Measurements from ENCODE around the gene LRRN3. TPM values are rescaled to one million over a fixed set of nuclear protein-coding genes. Genes with fewer than 3 reads are reported as not detected.

The LRRN3 gene
- total RNA-seq, 2 donors from 2014 or later: 1.6 to 3.0 TPM

DNA sequence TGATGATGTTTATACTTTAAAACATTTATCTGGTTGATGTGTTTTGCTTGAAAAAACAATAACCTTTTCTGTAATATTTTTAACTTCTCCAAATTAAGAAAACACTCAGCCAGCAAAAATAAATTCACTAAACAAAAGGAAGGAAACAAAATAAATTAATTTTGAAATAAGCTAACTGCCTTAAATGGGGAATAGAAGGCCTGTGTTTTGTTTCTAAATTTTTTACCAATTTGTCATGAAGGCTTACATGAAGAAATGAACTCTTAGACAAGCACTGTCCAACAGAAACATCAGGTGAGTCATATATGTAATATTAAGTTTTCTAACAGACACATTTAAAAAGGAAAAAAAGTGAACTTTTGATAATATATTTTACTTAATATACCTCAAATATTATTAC is 68.5 kb downstream of the LRRN3 start:
- TF ChIP-seq, protein P1, sequence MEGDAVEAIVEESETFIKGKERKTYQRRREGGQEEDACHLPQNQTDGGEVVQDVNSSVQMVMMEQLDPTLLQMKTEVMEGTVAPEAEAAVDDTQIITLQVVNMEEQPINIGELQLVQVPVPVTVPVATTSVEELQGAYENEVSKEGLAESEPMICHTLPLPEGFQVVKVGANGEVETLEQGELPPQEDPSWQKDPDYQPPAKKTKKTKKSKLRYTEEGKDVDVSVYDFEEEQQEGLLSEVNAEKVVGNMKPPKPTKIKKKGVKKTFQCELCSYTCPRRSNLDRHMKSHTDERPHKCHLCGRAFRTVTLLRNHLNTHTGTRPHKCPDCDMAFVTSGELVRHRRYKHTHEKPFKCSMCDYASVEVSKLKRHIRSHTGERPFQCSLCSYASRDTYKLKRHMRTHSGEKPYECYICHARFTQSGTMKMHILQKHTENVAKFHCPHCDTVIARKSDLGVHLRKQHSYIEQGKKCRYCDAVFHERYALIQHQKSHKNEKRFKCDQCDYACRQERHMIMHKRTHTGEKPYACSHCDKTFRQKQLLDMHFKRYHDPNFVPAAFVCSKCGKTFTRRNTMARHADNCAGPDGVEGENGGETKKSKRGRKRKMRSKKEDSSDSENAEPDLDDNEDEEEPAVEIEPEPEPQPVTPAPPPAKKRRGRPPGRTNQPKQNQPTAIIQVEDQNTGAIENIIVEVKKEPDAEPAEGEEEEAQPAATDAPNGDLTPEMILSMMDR (IDR thresholded peaks at IDR 0.05): no peak
- no peak for DNase-seq (ENCODE audit: low spot score)
- no peak for ATAC-seq (ENCODE audit: insufficient number of reproducible peaks, low FRiP score, low read depth)

DNA sequence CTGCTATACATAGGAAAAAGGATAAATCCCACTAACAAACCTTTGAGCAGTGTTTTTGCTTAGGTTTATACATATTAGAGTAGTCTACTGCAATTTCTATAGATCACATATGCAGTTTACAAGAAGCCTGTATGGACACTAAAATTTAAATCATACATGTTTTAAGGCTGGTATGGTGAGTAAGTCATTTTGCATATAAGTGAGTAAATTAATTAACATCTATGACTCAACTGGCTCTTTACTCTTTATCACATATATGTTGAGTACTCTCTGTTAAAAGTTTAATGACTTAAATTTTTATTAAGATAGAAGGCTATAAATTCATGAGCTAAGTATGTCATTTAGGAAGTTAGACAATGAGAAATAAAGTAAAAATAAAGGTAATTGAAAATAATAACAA is 69.4 kb downstream of the LRRN3 start:
- H3K27me3 ChIP-seq (replicated peaks; ENCODE audit: insufficient read depth): no peaks in the 10 kb centered on the region
- no peak overlapping the region for H3K27ac ChIP-seq
- no peaks in the 10 kb centered on the region for H3K36me3 ChIP-seq
- no peaks in the 10 kb centered on the region for H3K9me3 ChIP-seq
- peaks cover 5 to 16% of the 10 kb centered on the region in 2 donors for H3K4me1 ChIP-seq (ENCODE audit: control insufficient read depth in 1 of 2, low read depth in 2 of 2)
- TF ChIP-seq, protein P1 (IDR thresholded peaks at IDR 0.05): no peak
- no peak overlapping the region for H3K4me3 ChIP-seq
- DNase-seq (ENCODE audit: low spot score): no peak
- no peak for ATAC-seq (ENCODE audit: insufficient number of reproducible peaks, low FRiP score, low read depth)

More for the DNA sequence above, 68.5 kb downstream of the LRRN3 start:
- no peaks in the 10 kb centered on the region for H3K9me3 ChIP-seq
- H3K4me3 ChIP-seq: no peak overlapping the region
- H3K27me3 ChIP-seq (replicated peaks; ENCODE audit: insufficient read depth): no peaks in the 10 kb centered on the region
- H3K27ac ChIP-seq: peak overlapping the region; percentile 43 to 55
- no peaks in the 10 kb centered on the region for H3K36me3 ChIP-seq
- peaks cover 5 to 16% of the 10 kb centered on the region in 2 donors for H3K4me1 ChIP-seq (ENCODE audit: control insufficient read depth in 1 of 2, low read depth in 2 of 2)

DNA sequence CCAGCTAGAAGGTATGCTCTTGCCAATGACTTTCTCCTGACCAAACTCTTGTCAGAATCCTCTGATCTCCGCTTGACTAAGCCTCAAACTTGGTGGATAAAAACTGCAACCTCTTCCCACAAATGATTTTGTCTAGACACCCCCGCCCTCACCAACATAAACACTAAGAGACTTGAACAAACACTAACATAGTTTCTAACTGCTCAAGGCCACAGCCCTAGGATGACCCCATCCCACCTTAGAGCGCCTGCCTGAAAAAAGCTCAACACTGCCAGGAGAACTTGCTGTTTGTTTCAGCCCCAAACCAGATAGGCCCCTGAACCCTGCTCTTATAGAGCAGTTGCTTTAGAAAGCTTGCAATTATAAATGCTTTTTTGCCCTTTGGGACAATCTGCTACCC is 71.8 kb downstream of the LRRN3 start:
- Histone ChIP-seq H3K27ac (no peak overlapping the region), H3K36me3 (no peaks in the 10 kb centered on the region), H3K4me3 (no peak overlapping the region), H3K27me3 (replicated peaks; ENCODE audit: insufficient read depth) (no peaks in the 10 kb centered on the region), H3K9me3 (no peaks in the 10 kb centered on the region), H3K4me1 (ENCODE audit: control insufficient read depth in 1 of 2, low read depth in 2 of 2) (peaks cover 5 to 16% of the 10 kb centered on the region in 2 donors)
- TF ChIP-seq, protein P1 (IDR thresholded peaks at IDR 0.05): no peak
- DNase-seq (ENCODE audit: low spot score) (no peak), ATAC-seq (ENCODE audit: insufficient number of reproducible peaks, low FRiP score, low read depth) (no peak)

DNA sequence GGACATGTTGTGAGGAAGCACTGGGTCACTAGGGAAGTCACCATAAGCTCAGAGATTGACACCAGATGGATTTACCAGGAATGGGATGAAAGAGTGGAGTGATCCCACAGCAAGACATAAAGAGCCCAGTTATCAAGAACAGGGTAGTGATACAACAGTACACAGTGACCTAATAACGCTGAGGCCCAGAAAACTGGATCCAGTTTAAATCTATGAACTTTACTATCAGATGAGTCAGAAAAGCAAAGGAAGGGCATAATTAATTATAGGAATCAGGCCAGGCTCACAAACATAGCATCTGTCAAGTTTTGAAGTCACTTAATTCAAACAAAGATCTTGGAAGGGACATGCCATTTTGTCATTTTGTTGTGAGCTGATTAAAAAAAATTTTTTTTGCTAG is 73.5 kb downstream of the LRRN3 start:
- DNase-seq (ENCODE audit: low spot score) (no peak), ATAC-seq (ENCODE audit: insufficient number of reproducible peaks, low FRiP score, low read depth) (no peak)
- H3K27me3 ChIP-seq (replicated peaks; ENCODE audit: insufficient read depth): no peaks in the 10 kb centered on the region
- no peak overlapping the region for H3K27ac ChIP-seq
- no peaks in the 10 kb centered on the region for H3K9me3 ChIP-seq
- TF ChIP-seq, protein P1 (IDR thresholded peaks at IDR 0.05): no peak
- no peaks in the 10 kb centered on the region for H3K36me3 ChIP-seq
- H3K4me3 ChIP-seq: no peak overlapping the region
- H3K4me1 ChIP-seq (ENCODE audit: control insufficient read depth in 1 of 2, low read depth in 2 of 2): peaks cover 8 to 14% of the 10 kb centered on the region in 2 donors

DNA sequence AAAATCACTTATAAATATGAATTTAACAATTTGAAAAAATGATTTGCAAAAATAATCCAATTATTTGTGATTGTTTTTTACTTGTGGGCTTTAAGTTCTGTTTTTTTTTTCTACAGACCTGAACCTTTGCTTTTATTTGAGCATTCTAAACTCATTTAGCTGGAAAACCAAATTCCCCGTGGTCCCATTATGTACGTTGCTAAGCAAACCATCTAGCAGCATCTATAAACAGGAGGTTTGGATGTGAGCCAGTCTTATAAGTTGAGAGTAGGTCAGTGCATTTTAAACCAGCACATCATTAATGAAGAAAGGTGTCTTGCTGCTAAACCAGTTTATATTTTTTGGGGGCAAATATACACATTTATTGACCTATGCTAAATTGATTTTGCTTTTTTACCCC is 77.3 kb downstream of the LRRN3 start:
- Histone ChIP-seq H3K4me1 (ENCODE audit: control insufficient read depth in 1 of 2, low read depth in 2 of 2) (peaks cover 0 to 14% of the 10 kb centered on the region in 2 donors), H3K27me3 (replicated peaks; ENCODE audit: insufficient read depth) (no peaks in the 10 kb centered on the region), H3K4me3 (no peak overlapping the region), H3K27ac (no peak overlapping the region), H3K36me3 (no peaks in the 10 kb centered on the region), H3K9me3 (no peaks in the 10 kb centered on the region)
- TF ChIP-seq, protein P1 (IDR thresholded peaks at IDR 0.05): no peak
- ATAC-seq (ENCODE audit: insufficient number of reproducible peaks, low FRiP score, low read depth) (no peak), DNase-seq (ENCODE audit: low spot score) (no peak)
